ENCODE results near the gene TK2.

TK2 gene

DNA sequence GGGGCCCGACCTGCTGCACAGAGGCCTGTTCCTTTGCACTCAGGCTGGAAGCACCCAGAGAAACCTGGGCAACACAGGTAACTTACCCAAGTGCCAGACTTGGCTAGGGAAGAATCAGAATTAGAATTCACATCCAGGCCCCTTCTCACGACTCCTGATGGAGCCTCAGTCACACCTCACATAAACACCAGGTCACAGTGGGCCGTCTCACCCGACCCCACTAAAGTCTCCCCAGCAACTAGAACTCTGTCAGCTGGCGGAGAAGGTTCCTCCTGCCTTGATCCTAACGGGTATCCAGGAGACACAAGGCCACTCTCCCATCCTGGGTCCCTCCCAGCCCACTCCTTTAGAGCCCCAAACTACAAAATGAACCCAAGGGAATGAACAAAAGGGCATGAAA is 6.4 kb downstream of the TK2 start:
- TF ChIP-seq GATA3 (IDR thresholded peaks at IDR 0.05; ENCODE audit: low read depth, low read length) (no peak), GATA2 (IDR thresholded peaks at IDR 0.05; ENCODE audit: low read depth, low read length) (no peak)

DNA sequence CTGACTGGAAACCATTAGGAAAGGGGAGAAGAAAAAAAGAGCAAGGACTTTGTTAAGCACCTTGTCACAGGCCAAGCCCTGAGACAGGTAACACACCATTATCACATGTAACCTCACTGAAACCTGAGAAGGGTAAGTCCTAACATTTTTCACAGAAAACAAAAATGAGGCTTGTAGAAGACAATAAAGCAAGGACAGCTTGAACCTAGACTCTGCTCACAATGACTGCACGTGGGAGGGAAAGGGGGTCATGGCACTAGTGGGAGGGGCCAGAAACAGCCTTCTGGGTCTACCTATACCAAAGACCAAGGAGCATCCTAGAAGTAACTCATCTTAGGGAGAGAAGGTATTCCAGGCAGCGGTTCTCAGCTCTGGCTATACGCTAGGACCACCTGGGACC is 7.5 kb downstream of the TK2 start:
- TF ChIP-seq GATA2 (IDR thresholded peaks at IDR 0.05; ENCODE audit: low read depth, low read length) (no peak), GATA3 (IDR thresholded peaks at IDR 0.05; ENCODE audit: low read depth, low read length) (no peak)

DNA sequence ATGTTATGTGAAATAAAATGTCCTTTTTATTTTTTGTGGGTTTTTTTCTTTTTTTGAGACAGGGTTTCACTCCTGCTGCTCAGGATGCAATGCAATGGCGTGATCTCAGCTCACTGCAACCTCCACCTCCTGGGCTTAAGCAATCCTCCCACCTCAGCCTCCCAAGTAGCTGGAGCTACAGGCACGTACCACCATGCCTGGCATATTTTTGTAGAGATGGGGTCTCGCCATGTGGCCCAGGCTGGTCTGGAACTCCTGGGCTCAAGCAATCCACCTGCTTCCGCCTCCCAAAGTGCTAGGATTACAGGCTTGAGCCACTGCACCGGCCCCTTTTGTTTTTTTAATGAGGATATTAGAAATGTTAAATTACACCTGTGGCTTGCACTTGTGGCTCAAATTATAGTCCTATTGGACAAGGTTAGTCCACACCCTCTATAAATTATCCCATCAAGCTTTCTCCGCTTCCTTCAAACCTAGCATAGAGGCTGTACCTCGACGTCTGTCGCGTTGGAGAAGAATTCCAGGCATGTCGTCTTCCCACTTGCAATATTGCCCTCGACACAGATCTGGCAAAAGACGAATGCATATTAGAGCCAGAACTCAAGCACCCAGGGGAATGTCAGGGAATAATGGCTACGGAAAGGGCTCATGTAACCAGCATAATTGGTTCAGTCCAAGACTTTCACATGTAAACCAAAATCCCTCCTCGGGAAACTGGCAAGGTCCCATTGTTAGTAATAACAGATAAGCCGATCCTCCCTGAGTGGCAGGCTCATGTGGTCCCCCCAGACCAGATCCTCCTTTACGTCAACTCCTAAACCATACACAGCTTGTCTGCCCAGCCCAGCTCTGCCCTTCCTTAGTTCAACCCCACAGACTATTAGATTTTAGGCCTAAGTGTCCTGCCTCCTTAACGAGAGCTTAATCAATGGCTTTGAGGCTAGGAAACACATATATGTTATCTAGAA is 8.2 kb downstream of the TK2 start:
- TF ChIP-seq GATA3 (IDR thresholded peaks at IDR 0.05; ENCODE audit: low read depth, low read length) (no peak), GATA2 (IDR thresholded peaks at IDR 0.05; ENCODE audit: low read depth, low read length) (no peak)

DNA sequence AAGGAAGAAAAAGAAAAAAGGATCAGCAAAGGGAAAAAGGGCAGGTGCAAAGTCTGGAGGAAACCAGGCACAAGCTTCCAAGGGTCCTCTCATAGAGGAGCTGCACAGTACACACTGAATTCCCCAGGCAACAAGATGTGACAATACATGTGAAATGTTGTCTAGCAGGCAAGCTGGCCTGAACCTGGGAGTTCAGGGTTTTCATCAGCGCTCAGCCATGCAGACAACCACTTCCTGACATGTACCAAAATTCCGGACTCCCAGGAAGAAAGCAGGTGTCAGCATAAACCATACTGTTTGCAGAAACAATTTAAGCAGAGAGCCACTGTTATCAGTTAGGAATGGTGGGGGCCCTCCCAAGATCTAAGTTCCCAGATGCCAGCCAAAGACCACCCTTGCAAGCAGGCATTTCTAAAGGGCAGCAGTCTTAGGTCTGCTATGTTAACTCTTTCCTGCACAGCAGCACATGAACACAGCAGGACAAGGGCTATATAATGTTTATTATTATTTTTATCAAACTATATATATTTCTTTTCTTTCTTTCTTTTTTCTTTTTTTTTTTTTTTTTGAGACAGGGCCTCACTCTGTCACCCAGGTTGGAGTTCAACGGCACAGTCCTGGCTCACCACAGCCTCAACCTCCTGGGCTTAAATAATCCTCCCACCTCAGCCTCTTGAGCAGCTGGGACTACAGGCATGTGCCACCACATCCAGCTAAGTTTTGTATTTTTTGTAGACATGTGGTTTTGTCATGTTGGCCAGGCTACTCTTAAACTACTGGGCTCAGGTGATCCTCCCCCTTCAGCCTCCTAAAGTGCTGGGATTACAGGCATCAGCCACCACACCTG is 10.1 kb downstream of the TK2 start:
- TF ChIP-seq GATA2 (IDR thresholded peaks at IDR 0.05; ENCODE audit: low read depth, low read length) (no peak), GATA3 (IDR thresholded peaks at IDR 0.05; ENCODE audit: low read depth, low read length) (no peak)

DNA sequence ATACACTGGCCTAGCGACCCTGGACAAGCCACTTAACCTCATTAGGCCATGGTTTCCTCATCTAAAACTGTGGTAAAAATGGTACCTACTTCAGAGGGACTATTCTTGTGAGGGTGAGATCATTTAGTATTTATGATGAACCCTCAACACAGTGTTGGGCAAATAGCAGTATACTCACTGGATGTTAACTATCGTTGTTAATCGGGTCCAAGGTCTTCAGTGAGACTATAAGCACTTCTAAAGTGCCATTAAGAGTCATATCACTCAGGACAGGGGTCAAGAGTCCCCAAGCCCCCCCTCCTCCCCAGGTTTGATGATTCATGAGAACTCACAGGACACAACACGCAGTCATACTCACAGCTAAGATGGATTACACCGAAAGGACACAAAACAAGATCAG is 11.0 kb downstream of the TK2 start:
- TF ChIP-seq GATA3 (IDR thresholded peaks at IDR 0.05; ENCODE audit: low read depth, low read length) (no peak), GATA2 (IDR thresholded peaks at IDR 0.05; ENCODE audit: low read depth, low read length) (no peak)

DNA sequence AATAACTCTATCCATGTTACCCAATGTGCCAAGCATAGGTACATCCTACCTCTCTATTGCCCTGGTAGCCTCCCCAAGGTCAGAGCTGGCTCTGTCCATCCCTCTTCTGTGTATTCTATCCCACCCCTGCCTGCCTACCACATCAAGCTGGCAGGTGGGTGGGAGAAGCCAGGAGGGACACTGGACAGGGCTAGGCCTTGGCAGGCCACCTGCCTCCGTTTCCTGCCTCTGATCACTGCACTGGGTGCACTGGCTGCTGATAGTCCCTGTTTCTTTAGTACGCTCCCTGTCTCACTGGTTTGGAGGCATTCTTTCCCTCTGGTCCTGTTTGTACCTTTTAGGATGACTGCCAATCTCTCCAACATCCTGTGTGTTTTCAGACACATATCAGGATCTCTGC is 12.7 kb downstream of the TK2 start:
- TF ChIP-seq GATA2 (IDR thresholded peaks at IDR 0.05; ENCODE audit: low read depth, low read length) (no peak), GATA3 (IDR thresholded peaks at IDR 0.05; ENCODE audit: low read depth, low read length) (no peak)

DNA sequence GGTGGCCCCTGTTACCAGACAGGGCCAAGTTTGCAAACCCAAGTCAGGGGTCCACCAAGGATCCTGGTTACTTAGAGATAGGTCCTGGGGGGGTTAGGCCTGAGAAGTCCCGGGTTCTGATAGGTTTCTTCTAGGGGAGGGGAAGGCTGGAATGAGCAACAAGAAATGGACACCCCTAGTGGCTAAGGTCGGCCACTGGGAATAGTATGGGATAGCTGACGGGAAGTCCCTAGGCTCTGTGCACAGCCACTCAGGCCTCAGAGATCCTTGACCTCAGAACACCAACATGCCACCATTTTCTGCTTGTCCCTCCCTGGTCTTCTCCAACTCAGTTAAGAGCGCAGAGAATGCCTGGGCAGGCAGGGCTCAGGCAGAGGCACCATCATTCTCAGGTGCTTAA is 13.4 kb downstream of the TK2 start:
- no peak for TF ChIP-seq GATA2 (IDR thresholded peaks at IDR 0.05; ENCODE audit: low read depth, low read length)
- TF ChIP-seq GATA3 (IDR thresholded peaks at IDR 0.05; ENCODE audit: low read depth, low read length): no peak

DNA sequence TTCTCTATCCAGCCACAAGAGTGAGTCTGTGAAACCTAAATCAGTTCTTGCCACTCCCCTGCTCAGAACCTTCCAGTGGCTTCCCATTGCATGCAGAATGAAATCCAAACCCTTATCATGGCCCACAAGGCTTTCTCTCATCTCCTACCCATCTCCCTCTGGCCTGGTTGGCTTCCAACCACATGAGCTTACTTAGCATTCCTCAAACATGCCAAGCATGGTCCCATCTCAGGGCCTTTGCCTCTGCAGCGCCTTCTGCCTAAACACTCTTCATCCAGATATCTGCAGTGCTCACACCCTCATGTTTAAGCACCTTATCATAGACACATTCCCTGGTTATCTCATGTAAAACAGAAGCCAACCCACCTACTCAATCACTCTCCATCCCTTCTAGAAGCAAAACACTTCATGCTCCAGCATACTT is 15.5 kb downstream of the TK2 start:
- TF ChIP-seq GATA3 (IDR thresholded peaks at IDR 0.05; ENCODE audit: low read depth, low read length) (no peak), GATA2 (IDR thresholded peaks at IDR 0.05; ENCODE audit: low read depth, low read length) (no peak)

DNA sequence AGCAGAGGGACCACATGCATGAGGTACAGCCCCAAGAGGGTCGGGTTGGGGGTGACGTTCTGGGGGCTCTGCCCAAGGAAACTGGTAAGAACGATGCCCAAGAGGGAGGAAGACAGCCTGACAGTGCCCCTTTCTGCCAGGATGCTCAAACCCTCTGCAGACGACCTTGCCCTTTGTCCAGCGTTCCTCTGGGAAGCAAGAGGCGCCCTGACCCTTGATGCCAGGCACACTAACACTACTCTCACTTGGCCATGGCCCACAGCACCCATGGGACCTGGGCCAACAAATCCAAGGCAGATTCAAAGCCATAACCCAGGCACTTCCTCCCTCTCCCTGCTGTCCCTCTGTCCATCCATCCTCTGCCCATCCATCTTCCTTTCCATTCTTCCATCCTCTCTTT is 20.4 kb downstream of the TK2 start:
- TF ChIP-seq GATA2 (IDR thresholded peaks at IDR 0.05; ENCODE audit: low read depth, low read length) (no peak), GATA3 (IDR thresholded peaks at IDR 0.05; ENCODE audit: low read depth, low read length) (no peak)

DNA sequence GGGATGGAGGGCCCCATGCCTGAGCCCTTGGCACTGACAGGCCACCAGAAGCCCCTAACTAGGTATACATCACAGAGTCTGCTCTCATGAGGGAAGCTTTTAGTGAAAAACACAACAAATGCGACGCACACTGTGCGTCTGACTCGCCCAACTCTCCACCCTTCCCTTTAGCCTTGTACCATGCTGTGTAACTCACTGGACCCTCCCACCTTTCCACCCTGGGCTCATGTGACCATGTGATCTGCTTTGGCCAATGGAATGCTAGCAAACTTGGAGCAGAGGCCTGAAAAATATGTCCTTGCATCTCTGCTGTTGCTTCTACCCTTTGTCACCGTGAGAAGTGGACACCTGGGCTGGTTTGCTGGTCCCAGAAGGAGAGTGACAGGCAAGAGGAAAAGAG is 21.6 kb downstream of the TK2 start:
- TF ChIP-seq GATA2 (IDR thresholded peaks at IDR 0.05; ENCODE audit: low read depth, low read length): no peak
- TF ChIP-seq GATA3 (IDR thresholded peaks at IDR 0.05; ENCODE audit: low read depth, low read length): no peak

DNA sequence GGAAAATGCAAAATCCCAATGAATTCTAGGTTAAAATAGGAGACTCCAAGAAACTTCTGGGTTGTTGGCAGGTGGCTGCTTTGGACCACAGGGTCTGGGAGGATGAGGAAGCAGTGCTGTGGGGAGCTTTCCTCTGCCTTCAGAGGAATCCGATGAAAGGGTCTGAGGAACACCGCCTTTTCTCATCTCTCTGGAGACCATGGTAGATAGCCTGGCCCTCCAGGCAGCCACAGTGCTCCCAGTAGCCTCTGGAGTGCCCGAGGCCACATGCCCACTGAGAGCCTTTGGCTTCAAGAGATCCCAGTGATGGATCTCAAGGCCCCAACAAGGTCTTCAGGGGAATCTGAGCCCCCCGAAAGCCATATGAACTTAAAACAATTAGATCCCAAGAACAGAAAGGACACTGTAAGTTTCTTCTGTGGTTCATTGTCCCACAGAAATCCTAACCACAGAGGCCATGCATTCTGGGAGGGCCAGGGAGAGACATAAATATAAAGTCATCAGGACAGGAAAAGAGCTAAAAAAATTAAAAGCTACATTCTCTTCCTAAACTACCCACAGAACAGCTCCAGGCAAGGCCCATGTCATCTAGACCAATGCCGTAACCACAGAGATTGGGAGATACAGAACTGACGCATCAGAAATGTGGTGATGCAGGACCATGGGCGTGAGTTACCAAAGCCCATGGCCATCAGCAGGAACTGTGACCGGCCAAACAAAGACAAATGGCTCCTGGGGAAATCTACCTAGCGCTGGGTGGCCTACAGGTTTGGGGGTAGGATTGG is 24.3 kb downstream of the TK2 start:
- no peak for TF ChIP-seq GATA2 (IDR thresholded peaks at IDR 0.05; ENCODE audit: low read depth, low read length)
- TF ChIP-seq GATA3 (IDR thresholded peaks at IDR 0.05; ENCODE audit: low read depth, low read length): no peak

DNA sequence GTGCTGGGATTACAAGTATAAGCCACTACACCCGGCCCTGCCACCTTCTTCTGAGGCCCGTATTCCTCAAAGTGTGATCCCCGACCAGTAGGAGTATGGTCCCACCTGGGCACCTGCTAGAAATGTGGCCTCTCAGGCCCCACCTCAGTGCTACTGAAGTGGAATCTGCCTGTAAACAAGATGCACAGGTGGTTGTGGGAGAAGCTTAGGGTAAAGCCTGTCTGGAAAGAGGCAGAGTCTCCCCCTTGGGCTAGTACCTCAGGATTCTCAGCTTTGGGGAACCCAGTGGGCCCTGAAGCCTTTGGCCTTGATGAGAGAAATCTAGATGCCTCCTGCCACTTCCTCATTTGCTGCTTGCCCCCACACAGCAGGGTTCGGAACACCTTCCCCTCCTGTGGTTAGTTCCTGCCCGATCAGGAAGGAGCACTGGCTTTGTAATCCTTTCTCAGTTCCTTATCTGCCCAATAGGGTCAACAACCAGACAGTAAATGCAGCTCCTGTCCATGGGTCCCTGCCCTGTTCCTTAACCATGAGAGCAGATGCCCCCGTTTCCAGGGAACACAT is 25.2 kb downstream of the TK2 start:
- TF ChIP-seq GATA2 (IDR thresholded peaks at IDR 0.05; ENCODE audit: low read depth, low read length) (no peak), GATA3 (IDR thresholded peaks at IDR 0.05; ENCODE audit: low read depth, low read length) (no peak)

DNA sequence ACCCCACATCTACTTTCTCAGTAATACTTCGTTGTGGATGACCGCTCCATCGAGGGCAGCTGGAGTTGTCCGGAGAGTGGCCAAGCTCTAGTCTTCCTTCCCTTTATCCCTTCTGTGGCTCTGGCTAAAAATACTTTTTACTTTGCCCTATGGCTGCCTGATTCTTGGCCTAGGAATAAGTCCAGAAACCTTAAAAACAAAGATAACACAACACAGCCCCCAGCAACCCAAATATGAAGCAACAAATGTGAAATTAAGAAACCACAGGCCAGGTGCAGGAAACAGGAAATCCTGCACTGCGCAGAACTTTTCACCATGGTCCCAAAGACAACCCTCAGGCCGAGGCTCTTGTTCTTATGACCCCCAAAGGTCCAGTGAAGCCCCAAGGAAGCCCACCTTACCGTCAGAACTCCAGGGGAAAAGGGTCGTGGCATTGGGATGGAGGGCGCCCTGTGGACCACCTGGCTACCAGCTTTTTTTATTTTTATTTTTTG is 26.0 kb downstream of the TK2 start:
- TF ChIP-seq GATA2 (IDR thresholded peaks at IDR 0.05; ENCODE audit: low read depth, low read length) (no peak), GATA3 (IDR thresholded peaks at IDR 0.05; ENCODE audit: low read depth, low read length) (no peak)

Data from SH-SY5Y (cell line).